Stimulated activated CD4-positive, alpha-beta T cell treated with anti-CD3 and anti-CD28 coated beads, Interleukin-4, amount 100 ng/mL, for 4 hours (primary cell): Measurements from ENCODE around the gene SLC30A2.

Experiments used
- DNase-seq, 2 experiments: peaks; one replicate each; pipeline ENCODE4 v3.0.0-alpha.2; 2020

The SLC30A2 gene

DNA sequence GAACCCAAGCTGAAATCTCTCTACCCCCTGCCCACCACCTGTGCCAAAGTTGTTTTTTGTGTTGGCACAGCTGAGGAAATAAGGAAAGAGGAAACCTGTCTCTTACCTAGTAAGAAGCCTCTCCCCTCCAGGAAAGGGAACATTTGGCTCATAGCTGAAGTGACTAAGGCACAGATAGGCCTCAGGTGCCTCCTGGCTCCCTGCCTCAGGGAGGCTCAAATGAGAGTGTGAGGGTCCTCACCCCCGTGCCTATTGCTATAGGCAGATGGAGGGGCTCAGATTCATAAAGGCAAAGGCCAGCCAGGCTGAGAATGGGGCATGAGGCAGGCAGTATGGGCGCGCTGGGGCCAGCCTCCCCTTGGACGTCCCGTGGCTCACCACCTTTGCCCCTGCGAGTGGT lies 7.4 kb downstream of the SLC30A2 start:
- no peak for DNase-seq

GRCh38 chr1:26037904-26038303 lies 8.0 kb downstream of the SLC30A2 start:
- no peak for DNase-seq

- no peak for DNase-seq
Observed at GRCh38 chr1:26036756-26037281, 9.1 kb downstream of the SLC30A2 start.

GRCh38 chr1:26035959-26036755 lies 9.8 kb downstream of the SLC30A2 start:
- peak; percentile 54 to 79 for DNase-seq

GRCh38 chr1:26035203-26035958 lies 10.5 kb downstream of the SLC30A2 start:
- peak; percentile 89 to 93 for DNase-seq

DNA sequence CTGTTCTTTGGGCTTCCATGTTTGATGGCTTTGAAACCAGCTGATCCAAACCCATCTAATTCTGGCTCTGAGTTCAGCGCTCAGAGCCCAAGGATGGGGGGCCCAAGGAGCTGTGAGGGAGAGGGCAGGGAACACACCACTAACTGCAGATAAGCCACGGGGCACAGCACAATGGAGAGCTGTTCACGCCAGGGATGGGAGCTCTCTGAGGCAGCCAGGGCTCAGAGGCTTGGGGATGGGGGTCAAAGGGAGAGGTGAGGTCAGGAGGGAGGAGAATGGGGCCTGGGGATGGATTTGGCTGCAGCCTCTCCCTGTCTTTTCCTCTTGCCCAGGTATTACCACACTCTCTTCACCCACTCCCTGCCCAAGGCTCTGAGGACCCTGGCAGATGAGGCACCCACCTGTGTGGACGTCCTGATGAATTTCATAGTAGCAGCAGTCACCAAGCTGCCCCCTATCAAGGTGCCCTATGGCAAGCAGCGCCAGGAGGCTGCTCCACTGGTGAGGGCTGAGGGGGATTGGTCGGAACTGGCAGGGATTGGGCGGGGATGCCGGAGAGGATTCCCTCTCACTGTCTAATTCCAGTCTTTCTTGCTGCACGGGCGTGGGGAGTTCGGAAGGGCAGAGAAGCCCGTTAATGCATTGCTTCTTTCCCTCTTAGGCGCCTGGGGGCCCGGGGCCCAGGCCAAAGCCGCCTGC lies 11.3 kb downstream of the SLC30A2 start:
- no peak for DNase-seq

DNA sequence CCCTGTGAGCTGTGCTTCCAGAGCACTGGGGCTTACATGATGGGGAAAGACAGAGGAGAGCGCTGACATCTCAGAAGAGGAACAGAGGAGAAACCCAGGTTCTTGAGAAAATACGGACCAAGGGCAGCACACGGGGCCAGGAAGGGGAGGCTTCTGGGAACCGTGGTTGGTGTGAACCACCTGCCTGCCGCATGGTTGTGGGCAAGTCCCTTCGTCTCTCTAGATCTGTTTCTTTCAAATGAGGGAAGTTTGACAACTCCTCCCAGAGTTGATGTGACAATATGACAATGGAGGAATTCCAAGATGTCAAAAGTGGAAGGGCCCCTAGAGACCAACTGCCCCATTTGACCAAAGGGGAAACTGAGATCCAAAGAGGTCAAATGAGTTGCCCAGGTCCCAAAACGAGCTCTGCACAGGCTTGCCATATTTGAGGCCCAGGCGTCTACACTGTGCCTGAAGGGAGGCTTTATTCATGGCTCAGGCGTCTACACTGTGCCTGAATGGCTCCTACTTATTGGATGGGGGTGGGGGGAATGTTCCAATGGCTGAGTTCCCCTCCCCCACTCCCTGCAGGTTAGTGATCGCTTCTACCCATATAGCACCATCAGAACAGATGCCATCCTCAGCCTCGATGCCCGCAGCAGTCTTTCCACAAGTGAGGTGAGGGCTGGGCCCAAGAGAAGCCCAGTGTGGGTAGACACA lies 13.1 kb downstream of the SLC30A2 start:
- DNase-seq: no peak

GRCh38 chr1:26031611-26032220 lies 14.2 kb downstream of the SLC30A2 start:
- DNase-seq: no peak

DNA sequence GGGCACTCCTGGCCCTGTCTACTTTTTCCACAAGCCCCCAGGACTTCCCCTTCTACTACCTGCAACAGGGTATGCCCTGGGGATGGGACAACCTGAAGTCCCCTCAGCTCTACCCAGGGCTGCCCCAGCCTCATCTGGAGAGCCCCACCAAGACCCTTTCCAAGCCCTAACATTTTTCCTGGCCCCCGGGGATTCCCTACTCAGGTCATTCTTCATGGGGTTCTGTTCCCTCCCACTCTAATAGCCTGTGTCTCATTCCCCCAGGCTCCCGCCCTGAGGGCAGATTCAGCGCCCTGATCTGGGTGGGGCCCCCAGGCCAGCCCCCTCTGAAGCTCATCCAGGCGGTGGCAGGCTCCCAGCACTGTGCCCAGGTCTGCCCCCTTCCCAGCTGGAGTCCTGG lies 14.7 kb downstream of the SLC30A2 start:
- no peak for DNase-seq

DNA sequence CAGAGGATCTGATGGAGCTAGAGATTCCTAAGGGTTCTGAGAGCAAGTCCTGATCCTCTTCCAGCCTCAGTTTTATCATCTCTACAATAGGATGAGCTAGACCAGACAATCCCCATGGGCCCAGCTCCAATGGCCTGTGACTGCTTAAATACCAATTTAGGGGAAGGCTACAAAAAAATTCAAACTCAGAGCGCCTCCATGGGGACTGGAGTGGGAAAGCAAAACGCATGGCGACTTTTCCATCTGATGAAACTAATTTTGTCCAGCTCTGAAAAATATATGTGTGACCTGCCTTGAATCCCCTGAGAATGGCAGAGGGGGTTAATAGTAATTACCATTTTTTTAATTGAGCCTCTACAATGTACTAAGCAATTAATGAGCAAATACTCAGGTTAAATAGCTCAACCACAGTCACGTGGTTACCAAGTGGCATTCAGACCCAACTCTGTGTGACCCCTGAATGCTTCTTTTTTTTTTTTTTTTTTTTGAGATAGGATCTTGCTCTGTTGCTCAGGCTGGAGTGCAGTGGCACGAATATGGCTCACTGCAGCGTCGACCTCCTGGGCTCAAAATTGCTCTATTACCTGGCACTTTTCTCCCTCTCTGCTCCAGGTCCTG lies 15.9 kb downstream of the SLC30A2 start:
- DNase-seq: no peak

DNA sequence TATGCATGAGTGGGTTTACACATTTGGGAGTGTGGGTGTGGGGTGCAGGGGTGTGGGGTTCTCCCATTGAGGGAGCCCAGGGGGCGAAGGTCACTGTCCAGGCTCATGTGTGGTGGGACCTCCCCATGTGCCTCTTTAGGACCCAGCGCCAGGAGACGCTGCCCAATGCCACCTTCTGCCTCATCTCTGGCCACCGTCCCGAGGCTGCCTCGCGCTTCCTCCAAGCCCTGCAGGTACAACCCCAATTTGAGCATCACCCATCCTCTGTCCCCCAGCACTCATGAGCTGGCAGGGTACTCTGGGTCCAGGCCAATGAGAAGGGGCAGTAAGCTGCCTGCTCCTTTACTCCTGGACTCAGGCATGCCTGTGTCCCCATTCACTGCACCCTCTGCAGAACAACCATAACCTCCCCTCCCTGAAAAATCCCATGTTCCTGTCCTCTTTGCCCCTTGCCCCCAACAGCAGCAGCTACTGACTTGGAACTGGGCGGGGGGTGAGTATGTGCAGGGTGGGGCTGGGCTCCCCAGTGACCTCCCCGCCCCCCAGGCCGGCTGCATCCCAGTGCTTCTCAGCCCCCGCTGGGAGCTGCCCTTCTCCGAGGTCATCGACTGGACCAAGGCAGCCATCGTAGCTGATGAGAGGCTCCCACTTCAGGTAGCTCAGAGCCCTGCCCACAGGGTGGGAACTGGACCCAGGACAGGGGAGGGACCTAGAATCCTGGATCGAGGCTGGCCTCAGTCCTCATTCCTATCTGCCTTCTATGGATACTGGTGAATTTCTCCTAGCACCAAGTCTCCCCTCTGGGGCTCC lies 16.7 kb downstream of the SLC30A2 start:
- DNase-seq: no peak

DNA sequence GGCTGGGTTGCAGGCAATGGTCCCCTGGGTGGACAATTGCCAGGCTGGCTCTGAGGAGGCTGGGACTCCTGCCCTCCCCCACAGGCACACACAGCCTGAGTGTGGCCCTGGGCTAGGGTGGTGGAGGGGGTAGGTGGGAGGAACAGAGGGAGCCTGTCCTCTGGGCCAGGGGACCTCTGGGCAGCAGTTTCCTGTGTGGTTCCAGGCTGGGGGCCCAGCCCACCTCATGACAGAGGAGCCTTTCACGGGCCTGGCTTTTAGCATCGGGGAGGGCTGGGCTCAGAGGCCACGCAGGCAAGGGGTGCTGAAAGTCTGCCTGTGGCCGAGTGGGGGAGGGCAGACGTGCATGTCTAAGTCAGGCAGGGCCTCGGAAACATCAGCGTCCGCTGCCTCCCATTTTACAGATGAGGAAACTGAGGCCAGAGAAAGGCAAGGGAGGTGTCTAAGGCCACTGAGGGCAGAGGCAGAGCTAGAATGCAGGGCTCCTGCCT lies 17.4 kb downstream of the SLC30A2 start:
- DNase-seq: no peak

DNA sequence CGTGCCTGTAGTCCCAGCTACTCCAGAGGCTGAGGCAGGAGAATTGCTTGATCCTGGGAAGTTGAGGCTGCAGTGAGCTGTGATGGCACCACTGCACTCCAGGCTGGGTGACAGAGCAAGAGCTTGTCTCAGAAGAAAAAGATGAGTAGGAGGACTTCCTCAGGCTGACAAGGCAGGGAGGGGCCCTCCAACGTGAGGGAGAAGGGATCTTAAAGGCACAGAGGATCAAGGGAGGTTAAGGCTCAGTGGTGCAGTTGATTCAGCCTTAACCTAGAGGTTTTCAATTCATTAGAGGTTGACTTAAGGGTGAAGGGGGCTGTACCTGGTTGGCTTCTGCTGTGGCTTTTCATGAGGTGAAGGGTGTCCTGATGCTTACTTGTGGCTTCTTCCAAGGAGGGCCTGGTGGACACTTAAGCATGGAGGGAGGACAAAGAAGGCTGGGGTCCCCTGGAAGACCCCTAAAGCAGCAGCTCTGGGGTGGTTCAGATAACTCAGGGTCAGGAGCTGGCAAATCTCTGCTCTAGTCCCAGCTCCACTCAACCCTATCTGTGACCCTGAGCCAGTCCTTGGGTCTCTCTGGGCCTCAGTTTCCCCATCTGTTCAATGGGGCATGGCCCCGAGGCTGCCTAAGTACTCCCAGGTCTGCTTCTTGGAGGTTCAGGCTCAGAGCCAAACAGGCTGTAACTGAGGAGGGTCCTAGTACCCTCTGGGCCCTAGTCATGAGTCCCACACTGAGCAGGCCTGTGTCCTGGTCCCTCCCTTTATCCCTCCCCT lies 18.0 kb downstream of the SLC30A2 start:
- no peak for DNase-seq

GRCh38 chr1:26025517-26025916 lies 20.4 kb downstream of the SLC30A2 start:
- no peak for DNase-seq

- DNase-seq: no peak
Observed at GRCh38 chr1:26025060-26025459, 20.9 kb downstream of the SLC30A2 start.

DNA sequence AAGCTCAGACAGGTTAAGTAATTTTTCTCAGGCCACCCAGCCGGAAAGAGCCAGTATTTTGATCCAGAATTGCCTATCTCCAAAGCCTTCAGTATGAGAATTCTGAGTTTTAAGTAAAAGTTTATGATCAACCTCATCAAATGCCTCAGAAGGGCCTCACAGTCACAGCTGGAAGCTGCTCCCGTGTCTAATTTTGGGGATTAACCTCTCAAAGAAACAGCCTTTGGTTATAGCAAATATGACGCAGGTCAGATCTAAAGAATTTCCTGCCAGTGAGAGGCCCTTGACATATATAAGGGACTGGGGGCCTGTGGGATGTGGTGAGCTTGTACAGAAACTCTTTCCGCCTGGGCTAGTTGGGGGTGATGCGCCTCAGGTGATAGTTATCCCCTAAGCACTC lies 22.1 kb downstream of the SLC30A2 start:
- no peak for DNase-seq

- DNase-seq: no peak
Observed at GRCh38 chr1:26023009-26023408, 22.9 kb downstream of the SLC30A2 start.

- DNase-seq: no peak
Observed at GRCh38 chr1:26022404-26022779, 23.5 kb downstream of the SLC30A2 start.

DNA sequence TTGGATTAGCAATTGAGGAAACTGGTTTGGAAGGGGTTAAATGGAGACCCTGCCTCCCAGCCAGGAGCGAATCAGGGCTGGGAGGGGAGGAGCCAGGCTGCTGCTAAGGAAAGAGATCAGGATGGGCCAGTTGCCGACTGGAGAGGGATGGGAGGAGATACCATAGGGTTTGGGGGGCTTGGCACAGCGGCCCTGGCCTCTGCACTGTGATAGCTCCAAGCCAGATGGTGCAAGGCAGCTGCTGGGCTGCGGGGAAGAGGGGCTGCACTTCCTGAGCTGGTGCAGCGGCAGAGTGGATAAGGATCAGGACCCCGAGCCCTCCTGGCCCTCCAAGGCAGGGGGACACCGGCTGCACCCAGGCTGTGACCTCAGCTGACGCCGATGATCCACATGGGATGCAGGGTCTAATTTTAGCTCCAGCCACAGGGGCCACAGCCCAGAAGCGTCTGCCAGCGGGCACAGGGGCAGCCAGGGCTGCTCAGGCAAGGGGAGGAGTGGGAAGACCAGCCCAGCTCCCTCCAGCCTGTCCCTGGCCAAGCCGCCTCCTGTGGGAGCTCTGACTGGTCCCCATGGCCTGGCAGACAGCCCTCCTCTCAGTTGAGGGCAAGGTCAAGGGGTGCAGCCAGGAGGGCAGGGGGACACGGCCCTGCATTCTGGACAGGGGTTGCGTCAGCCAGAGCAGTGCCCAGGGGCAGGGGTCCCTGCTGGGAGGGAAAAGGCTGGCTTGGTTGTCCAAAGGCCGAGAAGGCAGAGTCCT lies 24.1 kb downstream of the SLC30A2 start, which contains the start of gene EXTL1:
Gene EXTL1 (plus strand): TSS at position 129 of the 757 bp plus-strand sequence. CDS start 872 bp downstream, outside the sequence.
- no peak for DNase-seq
